Measurements from ENCODE around the gene ASB8.
"Not testable (repeated sequence)": the region's sequence is repeated elsewhere in the genome, so short reads cannot be mapped to it uniquely, and the experiment has no call there.

Gene ASB8

GRCh38 chr12:48143898-48144297, 13.4 kb downstream of the ASB8 start:
- Histone ChIP-seq H3K36me3 (ENCODE audit: control insufficient read depth, insufficient read depth, low read length) (peaks cover 12% of the 10 kb centered on the region; the same call in 1 of the 2 replicates), H3K27me3 (ENCODE audit: control insufficient read depth, insufficient read depth, low read length) (no peaks in the 10 kb centered on the region), H3K4me1 (ENCODE audit: control insufficient read depth, insufficient read depth, low read length) (peaks cover 4% of the 10 kb centered on the region), H3K4me3 (ENCODE audit: low read length) (no peak overlapping the region), H3K27ac (ENCODE audit: low read length) (no peak overlapping the region), H3K9me3 (ENCODE audit: control insufficient read depth, insufficient read depth, low read length) (no peaks in the 10 kb centered on the region)
- WGBS (ENCODE audit: insufficient coverage, insufficient read length): no CpG with 5 or more reads among the region's 2 CpGs
- DNase-seq (ENCODE audit: low read depth, low spot score): no peak

- H3K36me3 ChIP-seq (ENCODE audit: control insufficient read depth, insufficient read depth, low read length): peaks cover 12% of the 10 kb centered on the region; the same call in 1 of the 2 replicates
- H3K27me3 ChIP-seq (ENCODE audit: control insufficient read depth, insufficient read depth, low read length): no peaks in the 10 kb centered on the region
- peak overlapping the region; percentile 93 for H3K27ac ChIP-seq (ENCODE audit: low read length)
- H3K4me1 ChIP-seq (ENCODE audit: control insufficient read depth, insufficient read depth, low read length): peaks cover 4% of the 10 kb centered on the region
- no peaks in the 10 kb centered on the region for H3K9me3 ChIP-seq (ENCODE audit: control insufficient read depth, insufficient read depth, low read length)
- no peak overlapping the region for H3K4me3 ChIP-seq (ENCODE audit: low read length)
- no CpG with 5 or more reads among the region's 7 CpGs for WGBS (ENCODE audit: insufficient coverage, insufficient read length)
- peak; percentile 68 for DNase-seq (ENCODE audit: low read depth, low spot score)
These were observed 14.3 kb downstream of the ASB8 start for GRCh38 chr12:48142818-48143674.

GRCh38 chr12:48135027-48135426, 22.3 kb downstream of the ASB8 start:
- Histone ChIP-seq H3K27ac (ENCODE audit: low read length) (no peak overlapping the region), H3K9me3 (ENCODE audit: control insufficient read depth, insufficient read depth, low read length) (no peaks in the 10 kb centered on the region), H3K36me3 (ENCODE audit: control insufficient read depth, insufficient read depth, low read length) (peaks cover 31% of the 10 kb centered on the region), H3K27me3 (ENCODE audit: control insufficient read depth, insufficient read depth, low read length) (no peaks in the 10 kb centered on the region; the same call in 1 of the 2 replicates), H3K4me1 (ENCODE audit: control insufficient read depth, insufficient read depth, low read length) (no peaks in the 10 kb centered on the region), H3K4me3 (ENCODE audit: low read length) (no peak overlapping the region)
- DNase-seq (ENCODE audit: low read depth, low spot score): no peak
- WGBS (ENCODE audit: insufficient coverage, insufficient read length): no CpG with 5 or more reads among the region's 5 CpGs

- WGBS (ENCODE audit: insufficient coverage, insufficient read length): no CpG with 5 or more reads among the region's 14 CpGs
- Histone ChIP-seq H3K36me3 (ENCODE audit: control insufficient read depth, insufficient read depth, low read length) (peaks cover 31% of the 10 kb centered on the region), H3K4me3 (ENCODE audit: low read length) (no peak overlapping the region), H3K4me1 (ENCODE audit: control insufficient read depth, insufficient read depth, low read length) (no peaks in the 10 kb centered on the region), H3K27ac (ENCODE audit: low read length) (no peak overlapping the region), H3K9me3 (ENCODE audit: control insufficient read depth, insufficient read depth, low read length) (no peaks in the 10 kb centered on the region), H3K27me3 (ENCODE audit: control insufficient read depth, insufficient read depth, low read length) (no peaks in the 10 kb centered on the region; the same call in 1 of the 2 replicates)
- DNase-seq (ENCODE audit: low read depth, low spot score): no peak
These were observed 24.5 kb downstream of the ASB8 start for GRCh38 chr12:48132826-48133225.

GRCh38 chr12:48131517-48131916, 25.8 kb downstream of the ASB8 start:
- DNase-seq (ENCODE audit: low read depth, low spot score): no peak
- Histone ChIP-seq H3K4me1 (ENCODE audit: control insufficient read depth, insufficient read depth, low read length) (no peaks in the 10 kb centered on the region), H3K4me3 (ENCODE audit: low read length) (no peak overlapping the region), H3K36me3 (ENCODE audit: control insufficient read depth, insufficient read depth, low read length) (peaks cover 31% of the 10 kb centered on the region), H3K27ac (ENCODE audit: low read length) (no peak overlapping the region), H3K9me3 (ENCODE audit: control insufficient read depth, insufficient read depth, low read length) (no peaks in the 10 kb centered on the region), H3K27me3 (ENCODE audit: control insufficient read depth, insufficient read depth, low read length) (no peaks in the 10 kb centered on the region; the same call in 1 of the 2 replicates)
- no CpG with 5 or more reads among the region's 2 CpGs for WGBS (ENCODE audit: insufficient coverage, insufficient read length)

- no peak overlapping the region for H3K27ac ChIP-seq (ENCODE audit: low read length)
- WGBS (ENCODE audit: insufficient coverage, insufficient read length): no CpG with 5 or more reads among the region's 1 CpG
These were observed 27.9 kb downstream of the ASB8 start for GRCh38 chr12:48129376-48129775.

GRCh38 chr12:48128800-48129199, 28.5 kb downstream of the ASB8 start:
- WGBS (ENCODE audit: insufficient coverage, insufficient read length): no CpG with 5 or more reads among the region's 1 CpG
- no peak for DNase-seq (ENCODE audit: low read depth, low spot score)
- Histone ChIP-seq H3K4me1 (ENCODE audit: control insufficient read depth, insufficient read depth, low read length) (no peaks in the 10 kb centered on the region), H3K27ac (ENCODE audit: low read length) (no peak overlapping the region), H3K4me3 (ENCODE audit: low read length) (no peak overlapping the region), H3K9me3 (ENCODE audit: control insufficient read depth, insufficient read depth, low read length) (no peaks in the 10 kb centered on the region), H3K36me3 (ENCODE audit: control insufficient read depth, insufficient read depth, low read length) (peaks cover 17% of the 10 kb centered on the region; the same call in 1 of the 2 replicates), H3K27me3 (ENCODE audit: control insufficient read depth, insufficient read depth, low read length) (no peaks in the 10 kb centered on the region)

More at GRCh38 chr12:48129376-48129775, 27.9 kb downstream of the ASB8 start:
- peaks cover 20% of the 10 kb centered on the region for H3K36me3 ChIP-seq (ENCODE audit: control insufficient read depth, insufficient read depth, low read length)
- no peak overlapping the region for H3K4me3 ChIP-seq (ENCODE audit: low read length)
- H3K9me3 ChIP-seq (ENCODE audit: control insufficient read depth, insufficient read depth, low read length): no peaks in the 10 kb centered on the region
- no peaks in the 10 kb centered on the region for H3K4me1 ChIP-seq (ENCODE audit: control insufficient read depth, insufficient read depth, low read length)
- no peaks in the 10 kb centered on the region; the same call in 1 of the 2 replicates for H3K27me3 ChIP-seq (ENCODE audit: control insufficient read depth, insufficient read depth, low read length)
- DNase-seq (ENCODE audit: low read depth, low spot score): no peak

- peaks cover 8% of the 10 kb centered on the region; the same call in 1 of the 2 replicates for H3K36me3 ChIP-seq (ENCODE audit: control insufficient read depth, insufficient read depth, low read length)
- H3K27ac ChIP-seq (ENCODE audit: low read length): no peak overlapping the region
- no CpG with 5 or more reads among the region's 2 CpGs for WGBS (ENCODE audit: insufficient coverage, insufficient read length)
These were observed 30.2 kb downstream of the ASB8 start for GRCh38 chr12:48126953-48127630.

GRCh38 chr12:48125985-48126384, 31.3 kb downstream of the ASB8 start:
- Histone ChIP-seq H3K9me3 (ENCODE audit: control insufficient read depth, insufficient read depth, low read length) (no peaks in the 10 kb centered on the region), H3K4me3 (ENCODE audit: low read length) (no peak overlapping the region), H3K27ac (ENCODE audit: low read length) (no peak overlapping the region), H3K4me1 (ENCODE audit: control insufficient read depth, insufficient read depth, low read length) (no peaks in the 10 kb centered on the region), H3K27me3 (ENCODE audit: control insufficient read depth, insufficient read depth, low read length) (no peaks in the 10 kb centered on the region), H3K36me3 (ENCODE audit: control insufficient read depth, insufficient read depth, low read length) (peaks cover 2% of the 10 kb centered on the region; the same call in 1 of the 2 replicates)
- no CpG with 5 or more reads among the region's 4 CpGs for WGBS (ENCODE audit: insufficient coverage, insufficient read length)
- DNase-seq (ENCODE audit: low read depth, low spot score): no peak

More at GRCh38 chr12:48126953-48127630, 30.2 kb downstream of the ASB8 start:
- H3K4me1 ChIP-seq (ENCODE audit: control insufficient read depth, insufficient read depth, low read length): no peaks in the 10 kb centered on the region
- no peak overlapping the region for H3K4me3 ChIP-seq (ENCODE audit: low read length)
- H3K9me3 ChIP-seq (ENCODE audit: control insufficient read depth, insufficient read depth, low read length): no peaks in the 10 kb centered on the region
- H3K27me3 ChIP-seq (ENCODE audit: control insufficient read depth, insufficient read depth, low read length): no peaks in the 10 kb centered on the region
- DNase-seq (ENCODE audit: low read depth, low spot score): no peak

- not testable (repeated sequence) for H3K27me3 ChIP-seq (ENCODE audit: control insufficient read depth, insufficient read depth, low read length); H3K9me3 ChIP-seq (ENCODE audit: control insufficient read depth, insufficient read depth, low read length); H3K36me3 ChIP-seq (ENCODE audit: control insufficient read depth, insufficient read depth, low read length); H3K4me3 ChIP-seq (ENCODE audit: low read length); H3K27ac ChIP-seq (ENCODE audit: low read length); DNase-seq (ENCODE audit: low read depth, low spot score); H3K4me1 ChIP-seq (ENCODE audit: control insufficient read depth, insufficient read depth, low read length)
- WGBS (ENCODE audit: insufficient coverage, insufficient read length): no CpG with 5 or more reads among the region's 5 CpGs
These were observed 31.8 kb downstream of the ASB8 start for GRCh38 chr12:48125542-48125941.
